WTC11 (cell line): ENCODE results near the gene KCNQ2. TPM values are rescaled to one million over a fixed set of nuclear protein-coding genes. Genes with fewer than 3 reads are reported as not detected.

Experiments
- ATAC-seq: fragments of 200-7000 bp; cut with Tn5 transposase; 2 replicates; pipeline ENCODE4 v1.10.0; 2021; ENCODE audit warnings: mild to moderate bottlenecking, moderate library complexity
- CTCF ChIA-PET: fragments of 300-600 bp; sonication (Branson Sonifier 250); formaldehyde crosslinking; loops from one replicate; lab custom pipeline; 2021; ENCODE audit warnings: antibody characterized with exemption; lab: Charles Lee
- POLR2A ChIA-PET: fragments of 350-600 bp; sonication (Branson Sonifier 250); formaldehyde crosslinking; loops from one replicate; lab custom pipeline; 2021; ENCODE audit warnings: antibody characterized with exemption; lab: Charles Lee
- DNase-seq: peaks from one replicate; pipeline ENCODE4 v3.0.0; 2021; ENCODE audit warnings: low spot score
- H3K27ac Mint-ChIP-seq: 2 replicates; pipeline ENCODE4 v1.8.0; 2021; ENCODE audit warnings: mixed read lengths
- H3K27me3 Mint-ChIP-seq: 2 replicates; pipeline ENCODE4 v1.8.0; 2021; ENCODE audit warnings: low read depth, mild to moderate bottlenecking, moderate library complexity, mixed read lengths
- H3K36me3 Mint-ChIP-seq: 2 replicates; pipeline ENCODE4 v1.8.0; 2021; ENCODE audit warnings: mixed read lengths
- H3K4me1 Mint-ChIP-seq: 2 replicates; pipeline ENCODE4 v1.8.0; 2022; ENCODE audit warnings: mixed read lengths
- H3K4me3 Mint-ChIP-seq: 2 replicates; pipeline ENCODE4 v1.8.0; 2021; ENCODE audit warnings: mild to moderate bottlenecking, moderate library complexity, mixed read lengths
- H3K9me3 Mint-ChIP-seq: 2 replicates; pipeline ENCODE4 v1.8.0; 2021; ENCODE audit warnings: mixed read lengths
- ARID4B ChIP-seq: sonication (generic); formaldehyde crosslinking; IDR thresholded peaks from 2 replicates; pipeline ENCODE4 v1.8.0; 2023; ENCODE audit warnings: missing genetic modification reagents, mild to moderate bottlenecking, borderline replicate concordance
- E2F1 ChIP-seq: sonication (generic); formaldehyde crosslinking; IDR thresholded peaks from 2 replicates; pipeline ENCODE4 v1.8.0; 2022; ENCODE audit warnings: mild to moderate bottlenecking, missing genetic modification reagents
- FOXP1 ChIP-seq: sonication (generic); formaldehyde crosslinking; IDR thresholded peaks from 2 replicates; pipeline ENCODE4 v1.8.0; 2022; ENCODE audit warnings: missing genetic modification reagents, mild to moderate bottlenecking, moderate library complexity, borderline replicate concordance
- NFATC4 ChIP-seq: fragments of 250-450 bp; sonication (Bioruptor Pico); IDR thresholded peaks from 2 replicates; pipeline ENCODE4 v1.9.0; 2021; ENCODE audit warnings: mild to moderate bottlenecking
- NFE2L1 ChIP-seq: sonication (generic); formaldehyde crosslinking; IDR thresholded peaks from 2 replicates; pipeline ENCODE4 v1.8.1; 2023; ENCODE audit warnings: missing genetic modification reagents
- SMAD3 ChIP-seq: sonication (generic); formaldehyde crosslinking; IDR thresholded peaks from 2 replicates; pipeline ENCODE4 v1.8.0; 2022; ENCODE audit warnings: missing genetic modification reagents, mild to moderate bottlenecking, borderline replicate concordance
- SP1 ChIP-seq: sonication (generic); formaldehyde crosslinking; conservative IDR thresholded peaks from 2 replicates; pipeline ENCODE4 v1.8.1; 2022; ENCODE audit warnings: missing genetic modification reagents
- TCF7 ChIP-seq: sonication (generic); formaldehyde crosslinking; IDR thresholded peaks from 2 replicates; pipeline ENCODE4 v1.8.0; 2022; ENCODE audit warnings: mild to moderate bottlenecking, low read depth, missing genetic modification reagents, moderate library complexity
- USF1 ChIP-seq: sonication (generic); formaldehyde crosslinking; IDR thresholded peaks from 2 replicates; pipeline ENCODE4 v1.8.0; 2022; ENCODE audit warnings: mild to moderate bottlenecking, missing genetic modification reagents
- USF2 ChIP-seq: sonication (generic); formaldehyde crosslinking; IDR thresholded peaks from 2 replicates; pipeline ENCODE4 v1.8.1; 2023; ENCODE audit warnings: mild to moderate bottlenecking, missing genetic modification reagents, moderate library complexity
- ZNF281 ChIP-seq: sonication (generic); formaldehyde crosslinking; IDR thresholded peaks from 2 replicates; pipeline ENCODE4 v1.8.0; 2023; ENCODE audit warnings: mild to moderate bottlenecking, missing genetic modification reagents
- ZNF423 ChIP-seq: fragments of 250-450 bp; sonication (Bioruptor Pico); IDR thresholded peaks from 2 replicates; pipeline ENCODE4 v2.1.2; 2022; ENCODE audit warnings: mild to moderate bottlenecking, moderate library complexity
- ZSCAN18 ChIP-seq: fragments of 250-450 bp; sonication (Bioruptor Pico); IDR thresholded peaks from 2 replicates; pipeline ENCODE4 v2.1.2; 2022; ENCODE audit warnings: mild to moderate bottlenecking, moderate library complexity
- total RNA-seq: library from RNA; stranded (reverse); gene quantifications from 3 replicates; pipeline ENCODE4 v1.2.3, GENCODE V29; 2021

The KCNQ2 gene
- total RNA-seq, 1 experiment from 2014 or later = 99.8 TPM

GRCh38 chr20:63477944-63478343 lies 5.5 kb upstream of the KCNQ2 start:
- CTCF ChIA-PET = interaction anchor here (0.5 to 3.2 kb wide), 8 partner anchors 13 to 577 kb away, joined by 4 to 27 read pairs (median 5); no protein-coding TSS in a partner anchor
- Mint-ChIP-seq H3K4me3 (no peak overlapping the region), H3K27me3 (peaks cover 11% of the 10 kb centered on the region), H3K9me3 (no peaks in the 10 kb centered on the region), H3K4me1 (peaks cover 40% of the 10 kb centered on the region), H3K27ac (no peak overlapping the region), H3K36me3 (no peaks in the 10 kb centered on the region)
- DNase-seq (no peak), ATAC-seq (no peak)
- POLR2A ChIA-PET = interaction anchor here (0.6 to 0.9 kb wide), 2 partner anchors 13 to 476 kb away, joined by 3 to 5 read pairs; no protein-coding TSS in a partner anchor
- TF ChIP-seq USF2 (CRISPR knock-in tag) (no peak), NFATC4 (no peak), SMAD3 (CRISPR knock-in tag) (no peak), SP1 (CRISPR knock-in tag) (no peak), NFE2L1 (no peak), USF1 (no peak), E2F1 (no peak), ZSCAN18 (no peak), FOXP1 (no peak), TCF7 (CRISPR knock-in tag) (no peak), ARID4B (no peak)

- DNase-seq (no peak), ATAC-seq (0 out of 2 replicates have a peak, but pooled peaks have one; percentile 4)
- Mint-ChIP-seq H3K9me3 (no peaks in the 10 kb centered on the region), H3K27ac (no peak overlapping the region), H3K4me1 (peaks cover 40% of the 10 kb centered on the region), H3K27me3 (peaks cover 11% of the 10 kb centered on the region), H3K36me3 (no peaks in the 10 kb centered on the region), H3K4me3 (peak overlapping the region; percentile 48)
- POLR2A ChIA-PET = interaction anchor here (0.6 to 0.9 kb wide), 2 partner anchors 12 to 475 kb away, joined by 3 to 5 read pairs; no protein-coding TSS in a partner anchor
- TF ChIP-seq ZNF423 (CRISPR knock-in tag) = no peak
- CTCF ChIA-PET = interaction anchor here (0.5 to 3.2 kb wide), 12 partner anchors 12 to 576 kb away, joined by 3 to 27 read pairs (median 4); no protein-coding TSS in a partner anchor
Observed at GRCh38 chr20:63477061-63477616, 4.7 kb upstream of the KCNQ2 start.

GRCh38 chr20:63475209-63475608 lies 2.8 kb upstream of the KCNQ2 start:
- DNase-seq = peak; percentile 71
- Mint-ChIP-seq H3K36me3 (no peaks in the 10 kb centered on the region), H3K4me1 (peaks cover 38% of the 10 kb centered on the region), H3K27me3 (peaks cover 11% of the 10 kb centered on the region), H3K27ac (no peak overlapping the region), H3K9me3 (no peaks in the 10 kb centered on the region), H3K4me3 (no peak overlapping the region)
- TF ChIP-seq SMAD3 (CRISPR knock-in tag) (0 out of 2 replicates have a peak, but pooled peaks have one; percentile 42), FOXP1 (no peak), ZNF281 (CRISPR knock-in tag) (peak; percentile 45; the same call in 1 of the 2 replicates)
- ChIA-PET POLR2A (no interaction called here), CTCF (interaction anchor here (1.0 to 1.2 kb wide), 2 partner anchors 8 to 21 kb away, joined by 8 to 13 read pairs; no protein-coding TSS in a partner anchor)
- peak; percentile 28 for ATAC-seq
